Smooth muscle cell of trachea (primary cell): Measurements from ENCODE around the gene CLDN5. TPM values are rescaled to one million over a fixed set of nuclear protein-coding genes. Genes with fewer than 3 reads are reported as not detected.

Experiments
- total RNA-seq: library from RNA; depleted of rRNA; stranded (reverse); fragments of >200 nt; gene quantifications from 2 replicates; pipeline ENCODE4 v1.2.1, GENCODE V29; 2014

CLDN5 gene
- 0.17 and 2.2 TPM in 2 replicates for total RNA-seq

GRCh38 chr22:19524170-19525115, at the start of gene CLDN5:
Gene CLDN5, minus strand, starts transcription at chr22:19524410. Its CDS starts 155 bp downstream, at chr22:19524255.

GRCh38 chr22:19479355-19480172, 44.6 kb downstream of the CLDN5 start, which contains the start of gene CDC45:
Gene CDC45, plus strand, starts transcription at chr22:19479920. Its CDS starts 49 bp downstream, at chr22:19479969.

GRCh38 chr22:19478901-19479354, 45.3 kb downstream of the CLDN5 start, which contains the start of gene UFD1:
Gene UFD1, minus strand, starts transcription at chr22:19479193. Its CDS starts 108 bp downstream, at chr22:19479085.

Other genes with a start within 250 kb of the CLDN5 start
- 9.1 and 9.6 TPM in 2 replicates for gene CLTCL1, start 232.7 kb downstream of the CLDN5 start, total RNA-seq
- gene HIRA, start 92.7 kb downstream of the CLDN5 start, total RNA-seq, result 23.0 and 23.5 TPM in 2 replicates
- 37.2 and 57.6 TPM in 2 replicates for gene MRPL40, start 91.9 kb downstream of the CLDN5 start, total RNA-seq
- 12.7 and 18.4 TPM in 2 replicates for gene C22orf39, start 76.7 kb downstream of the CLDN5 start, total RNA-seq
- 42.0 and 71.0 TPM in 2 replicates for gene UFD1, start 45.2 kb downstream of the CLDN5 start, total RNA-seq
- gene CDC45, start 44.5 kb downstream of the CLDN5 start, total RNA-seq, result 3.0 and 12.2 TPM in 2 replicates
- 9.6 and 39.7 TPM in 2 replicates for gene SEPTIN5, start 190.1 kb upstream of the CLDN5 start, total RNA-seq
- 0.73 and 6.6 TPM in 2 replicates for gene GP1BB, start 199.1 kb upstream of the CLDN5 start, total RNA-seq
- gene TBX1, start 236.4 kb upstream of the CLDN5 start, total RNA-seq, result 0.17 and 0.44 TPM in 2 replicates